CD4-positive, alpha-beta T cell (primary cell): ENCODE measurements around the gene CACNA1B. TPM values are rescaled to one million over a fixed set of nuclear protein-coding genes. Genes with fewer than 3 reads are reported as not detected.

Source experiments
- ATAC-seq: fragments of 200-7000 bp; cut with Tn5 transposase; one replicate; pipeline ENCODE4 v1.10.0; 2022; ENCODE audit warnings: mild to moderate bottlenecking; ENCODE audit not compliant: poor library complexity
- CTCF ChIA-PET: fragments of 350-600 bp; sonication (Branson Sonifier 250); formaldehyde crosslinking; loops from one replicate; lab custom pipeline; 2021; ENCODE audit warnings: antibody characterized with exemption, inconsistent platforms; lab: Charles Lee
- POLR2A ChIA-PET: fragments of 350-600 bp; sonication (Branson Sonifier 250); formaldehyde crosslinking; loops from one replicate; lab custom pipeline; 2021; ENCODE audit warnings: antibody characterized with exemption, inconsistent platforms; lab: Charles Lee
- DNase-seq, 14 experiments: peaks; one replicate each; pipeline ENCODE4 v3.0.0-alpha.2; 2013 to 2020; ENCODE audit warnings: mixed read lengths in 2 of 14
- H3K27ac ChIP-seq, 2 donors: one replicate each; pipeline versions ENCODE4 v1.5.1 to v1.7.0; 2013; ENCODE audit warnings: low read length in 2 of 2, low read depth in 1 of 2, mild to moderate bottlenecking in 1 of 2
- H3K27me3 ChIP-seq, 2 experiments: 1 replicate in 1 of 2; 2 replicates in 1 of 2; pipeline versions ENCODE4 v1.6.1 to v1.7.0; 2013; ENCODE audit warnings: low read length in 2 of 2, control low read depth in 1 of 2, mild to moderate bottlenecking in 1 of 2, moderate library complexity in 1 of 2; ENCODE audit not compliant: insufficient read depth in 2 of 2, control insufficient read depth in 1 of 2
- H3K36me3 ChIP-seq: one replicate; pipeline ENCODE4 v1.6.1; 2013; ENCODE audit warnings: low read length, control low read depth; ENCODE audit not compliant: insufficient read depth
- H3K4me1 ChIP-seq: one replicate; pipeline ENCODE4 v1.6.1; 2013; ENCODE audit warnings: low read length, control low read depth; ENCODE audit not compliant: insufficient read depth
- H3K4me3 ChIP-seq: one replicate; pipeline ENCODE4 v1.5.1; 2013; ENCODE audit warnings: mild to moderate bottlenecking, low read length, moderate library complexity
- H3K9me3 ChIP-seq, 2 experiments: 1 replicate in 1 of 2; 2 replicates in 1 of 2; pipeline versions ENCODE4 v1.6.1 to v1.7.0; 2013; ENCODE audit warnings: low read length in 2 of 2, mild to moderate bottlenecking in 2 of 2, control low read depth in 1 of 2, moderate library complexity in 1 of 2; ENCODE audit not compliant: control insufficient read depth in 1 of 2, insufficient read depth in 1 of 2
- H3K27ac Mint-ChIP-seq: one replicate; pipeline ENCODE4 v1.8.0; 2020; ENCODE audit warnings: mixed read lengths
- H3K27me3 Mint-ChIP-seq: one replicate; pipeline ENCODE4 v1.8.0; 2021; ENCODE audit warnings: mixed read lengths
- H3K36me3 Mint-ChIP-seq: one replicate; pipeline ENCODE4 v1.8.0; 2021; ENCODE audit warnings: low read depth, mixed read lengths
- H3K4me1 Mint-ChIP-seq: one replicate; pipeline ENCODE4 v1.8.0; 2021; ENCODE audit warnings: low read depth, mixed read lengths
- H3K4me3 Mint-ChIP-seq: one replicate; pipeline ENCODE4 v1.8.0; 2020; ENCODE audit warnings: mild to moderate bottlenecking, mixed read lengths
- H3K9me3 Mint-ChIP-seq: one replicate; pipeline ENCODE4 v1.8.0; 2020; ENCODE audit warnings: mixed read lengths
- CTCF ChIP-seq: fragments of 200-600 bp; IDR thresholded peaks from one replicate; pipeline ENCODE4 v1.8.0; 2022; ENCODE audit warnings: antibody characterized with exemption, mild to moderate bottlenecking
- intact Hi-C, 2 experiments: fragments of 100-400 bp; cut with DNase I in 1 of 2; cut with micrococcal nuclease in 1 of 2; formaldehyde crosslinking; loops; one replicate each; pipeline versions ENCODE4 v1.15.1 to v1.9.0; 2023 to 2025; cut with DNase I, micrococcal nuclease
- total RNA-seq, 174 experiments: library from RNA in 2 of 174; stranded (reverse) in 2 of 174; gene quantifications; one replicate each; pipeline ENCODE4 v1.2.3 and lab custom pipeline; 2021 to 2026

Gene CACNA1B
- total RNA-seq, 2 experiments from 2014 or later, result not detected

GRCh38 chr9:138121438-138122050 is 244.0 kb downstream of the CACNA1B start:
- no peak for ATAC-seq
- H3K27me3 Mint-ChIP-seq, result no peaks in the 10 kb centered on the region
- no peaks in the 10 kb centered on the region for H3K27me3 ChIP-seq
- H3K4me1 ChIP-seq, result no peaks in the 10 kb centered on the region
- no peak overlapping the region for H3K27ac ChIP-seq
- no peaks in the 10 kb centered on the region for H3K36me3 ChIP-seq
- TF ChIP-seq CTCF, result no peak
- H3K4me3 Mint-ChIP-seq, result no peak overlapping the region
- H3K4me1 Mint-ChIP-seq, result no peaks in the 10 kb centered on the region
- no peaks in the 10 kb centered on the region for H3K9me3 Mint-ChIP-seq
- H3K9me3 ChIP-seq, result peaks cover 0 to 12% of the 10 kb centered on the region in 2 experiments
- H3K27ac Mint-ChIP-seq, result no peak overlapping the region
- no peak overlapping the region for H3K4me3 ChIP-seq
- intact Hi-C loops, result no loop called here
- H3K36me3 Mint-ChIP-seq, result no peaks in the 10 kb centered on the region
- DNase-seq, result peak in 1 of 14 experiments; percentile 15
- CTCF ChIA-PET, result no interaction called here
- POLR2A ChIA-PET, result no interaction called here

- peaks cover 0 to 14% of the 10 kb centered on the region in 2 experiments for H3K9me3 ChIP-seq
- H3K4me1 ChIP-seq, result no peaks in the 10 kb centered on the region
- Mint-ChIP-seq H3K27ac (no peak overlapping the region), H3K4me3 (no peak overlapping the region), H3K9me3 (no peaks in the 10 kb centered on the region), H3K4me1 (no peaks in the 10 kb centered on the region), H3K27me3 (no peaks in the 10 kb centered on the region), H3K36me3 (no peaks in the 10 kb centered on the region)
- intact Hi-C loops, result no loop called here
- no peaks in the 10 kb centered on the region for H3K36me3 ChIP-seq
- TF ChIP-seq CTCF, result no peak
- H3K27ac ChIP-seq, result no peak overlapping the region
- H3K27me3 ChIP-seq, result no peaks in the 10 kb centered on the region
- ATAC-seq (no peak), DNase-seq (peak in 1 of 14 experiments; percentile 12)
- CTCF ChIA-PET, result no interaction called here
- H3K4me3 ChIP-seq, result no peak overlapping the region
- POLR2A ChIA-PET, result no interaction called here
These were observed 244.6 kb downstream of the CACNA1B start for GRCh38 chr9:138122201-138122600.

GRCh38 chr9:138122676-138123075 is 245.1 kb downstream of the CACNA1B start:
- no peaks in the 10 kb centered on the region for H3K36me3 ChIP-seq
- ATAC-seq (no peak), DNase-seq (peak in 1 of 14 experiments; percentile 13)
- H3K9me3 ChIP-seq, result peaks cover 0 to 18% of the 10 kb centered on the region in 2 experiments
- H3K4me3 Mint-ChIP-seq, result no peak overlapping the region
- ChIA-PET POLR2A (no interaction called here), CTCF (no interaction called here)
- H3K27ac ChIP-seq, result no peak overlapping the region
- intact Hi-C loops, result no loop called here
- no peak overlapping the region for H3K4me3 ChIP-seq
- H3K36me3 Mint-ChIP-seq, result no peaks in the 10 kb centered on the region
- no peaks in the 10 kb centered on the region for H3K4me1 Mint-ChIP-seq
- TF ChIP-seq CTCF, result no peak
- H3K4me1 ChIP-seq, result no peaks in the 10 kb centered on the region
- H3K27ac Mint-ChIP-seq, result no peak overlapping the region
- no peaks in the 10 kb centered on the region for H3K27me3 Mint-ChIP-seq
- H3K9me3 Mint-ChIP-seq, result no peaks in the 10 kb centered on the region
- no peaks in the 10 kb centered on the region for H3K27me3 ChIP-seq
